ENCODE results near the gene NFIA.

GRCh38 chr1:61119085-61119484, 36.7 kb downstream of the NFIA start:
- no peak for TF ChIP-seq POLR2AphosphoS5 (IDR thresholded peaks at IDR 0.05; ENCODE audit: borderline replicate concordance, low read depth, low read length)
- TF ChIP-seq EZH2 (IDR thresholded peaks at IDR 0.05): no peak
- no peak for TF ChIP-seq FOXP2 (optimal IDR thresholded peaks at IDR 0.05; ENCODE audit: control extremely low read depth, extremely low read length, insufficient read depth)
